Neural progenitor cell (in vitro differentiated cells): ENCODE data around the gene KRT7.

Experiments
- EZH2 ChIP-seq: fragments of 200-600 bp; sonication (generic); IDR thresholded peaks from 2 replicates; pipeline ENCODE4 v1.6.1; 2017; ENCODE audit warnings: antibody characterized with exemption, mild to moderate bottlenecking, moderate library complexity
- EZH2phosphoT487 ChIP-seq: fragments of 200-600 bp; sonication (generic); IDR thresholded peaks from 2 replicates; pipeline ENCODE4 v1.6.1; 2017; ENCODE audit warnings: antibody characterized with exemption
- TF ChIP-seq, protein P1 (sequence below): fragments of 200-600 bp; sonication (generic); IDR thresholded peaks from 2 replicates; pipeline ENCODE4 v1.5.1; 2017; ENCODE audit warnings: antibody characterized with exemption, mild to moderate bottlenecking

GRCh38 chr12:52187640-52188039, 45.4 kb upstream of the KRT7 start:
- TF ChIP-seq, protein P1, sequence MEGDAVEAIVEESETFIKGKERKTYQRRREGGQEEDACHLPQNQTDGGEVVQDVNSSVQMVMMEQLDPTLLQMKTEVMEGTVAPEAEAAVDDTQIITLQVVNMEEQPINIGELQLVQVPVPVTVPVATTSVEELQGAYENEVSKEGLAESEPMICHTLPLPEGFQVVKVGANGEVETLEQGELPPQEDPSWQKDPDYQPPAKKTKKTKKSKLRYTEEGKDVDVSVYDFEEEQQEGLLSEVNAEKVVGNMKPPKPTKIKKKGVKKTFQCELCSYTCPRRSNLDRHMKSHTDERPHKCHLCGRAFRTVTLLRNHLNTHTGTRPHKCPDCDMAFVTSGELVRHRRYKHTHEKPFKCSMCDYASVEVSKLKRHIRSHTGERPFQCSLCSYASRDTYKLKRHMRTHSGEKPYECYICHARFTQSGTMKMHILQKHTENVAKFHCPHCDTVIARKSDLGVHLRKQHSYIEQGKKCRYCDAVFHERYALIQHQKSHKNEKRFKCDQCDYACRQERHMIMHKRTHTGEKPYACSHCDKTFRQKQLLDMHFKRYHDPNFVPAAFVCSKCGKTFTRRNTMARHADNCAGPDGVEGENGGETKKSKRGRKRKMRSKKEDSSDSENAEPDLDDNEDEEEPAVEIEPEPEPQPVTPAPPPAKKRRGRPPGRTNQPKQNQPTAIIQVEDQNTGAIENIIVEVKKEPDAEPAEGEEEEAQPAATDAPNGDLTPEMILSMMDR = no peak
- no peak for TF ChIP-seq EZH2phosphoT487
- TF ChIP-seq EZH2 = no peak
